Activated T-helper 1 cell treated with anti-CD3 and anti-CD28 coated beads, Interleukin-12 subunit alpha, Interleukin-12 subunit beta, Interleukin-2, Interleukin-4 antibody, amounts not matched to agents 30 ng/mL and 10 ng/mL and 1 ng/mL, durations not matched to agents 14 hours and 24 hours and 36 hours (primary cell): Measurements from ENCODE around the gene CCL7. TPM values are rescaled to one million over a fixed set of nuclear protein-coding genes. Genes with fewer than 3 reads are reported as not detected.

Source experiments
- DNase-seq: peaks from one replicate; pipeline ENCODE4 v3.0.0; 2021; ENCODE audit warnings: low spot score
- H3K27ac Mint-ChIP-seq: one replicate; pipeline ENCODE4 v1.8.0; 2021; ENCODE audit warnings: mild to moderate bottlenecking, mixed read lengths
- H3K27me3 Mint-ChIP-seq: one replicate; pipeline ENCODE4 v1.8.0; 2022; ENCODE audit warnings: mild to moderate bottlenecking, moderate library complexity, mixed read lengths; ENCODE audit not compliant: insufficient read depth
- H3K36me3 Mint-ChIP-seq: one replicate; pipeline ENCODE4 v1.8.0; 2021; ENCODE audit warnings: low read depth, mixed read lengths
- H3K4me1 Mint-ChIP-seq: one replicate; pipeline ENCODE4 v1.8.0; 2021; ENCODE audit warnings: low read depth, mixed read lengths
- H3K4me3 Mint-ChIP-seq: one replicate; pipeline ENCODE4 v1.8.0; 2021; ENCODE audit warnings: mild to moderate bottlenecking, moderate library complexity, mixed read lengths
- H3K9me3 Mint-ChIP-seq: one replicate; pipeline ENCODE4 v1.8.0; 2021; ENCODE audit warnings: mixed read lengths
- intact Hi-C: fragments of 100-400 bp; cut with micrococcal nuclease; formaldehyde crosslinking; loops from one replicate; pipeline ENCODE4 v1.15.1; 2024
- total RNA-seq: library from RNA; stranded (reverse); gene quantifications from 2 replicates; pipeline ENCODE4 v1.2.3, GENCODE V29; 2022

The CCL7 gene
- total RNA-seq, 1 donor from 2014 or later, result not detected

DNA sequence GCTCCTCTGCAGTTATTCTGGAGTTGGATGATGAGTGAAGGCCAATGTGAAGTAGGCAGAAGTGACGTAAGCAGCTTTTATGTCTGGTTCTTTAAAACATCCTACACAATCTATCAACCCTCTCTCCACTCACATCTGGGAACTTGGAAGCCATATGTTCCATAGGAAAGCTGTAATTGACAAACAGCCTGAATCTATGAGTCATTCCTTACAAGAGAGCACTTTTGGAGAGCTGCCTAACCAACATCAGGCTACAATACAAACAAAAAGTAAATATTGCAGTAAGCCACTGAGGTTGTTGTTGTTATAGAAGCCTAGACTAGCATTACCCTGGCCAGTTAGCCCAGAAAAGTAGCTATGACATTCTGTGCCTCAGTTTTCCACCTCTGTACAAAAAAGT is 5.9 kb downstream of the CCL7 start:
- H3K4me1 Mint-ChIP-seq, result no peaks in the 10 kb centered on the region
- intact Hi-C loops, result no loop called here
- H3K9me3 Mint-ChIP-seq, result no peaks in the 10 kb centered on the region
- H3K4me3 Mint-ChIP-seq, result no peak overlapping the region
- H3K27me3 Mint-ChIP-seq, result peaks cover 31% of the 10 kb centered on the region
- H3K36me3 Mint-ChIP-seq, result no peaks in the 10 kb centered on the region
- H3K27ac Mint-ChIP-seq, result no peak overlapping the region
- no peak for DNase-seq

DNA sequence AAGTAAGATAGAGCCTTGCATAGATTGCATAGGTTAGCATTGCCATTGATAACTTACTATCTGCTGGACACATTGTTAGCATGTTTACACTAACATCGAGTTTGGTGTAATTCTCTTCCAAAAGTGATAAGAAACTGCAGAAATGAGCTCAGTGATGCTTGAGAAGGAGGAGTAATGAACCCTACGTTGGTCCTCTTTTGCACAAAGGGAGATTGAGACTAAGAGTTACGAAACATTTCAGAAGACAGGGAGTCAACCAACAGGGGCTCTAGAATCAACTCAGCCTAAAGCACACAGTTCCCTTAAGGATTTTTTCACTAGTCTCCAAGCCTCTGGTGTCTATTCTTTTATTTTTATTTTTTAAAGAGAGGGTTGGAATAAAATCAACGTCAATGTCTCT is 6.8 kb downstream of the CCL7 start:
- H3K4me3 Mint-ChIP-seq, result no peak overlapping the region
- intact Hi-C loops, result no loop called here
- no peaks in the 10 kb centered on the region for H3K4me1 Mint-ChIP-seq
- peaks cover 31% of the 10 kb centered on the region for H3K27me3 Mint-ChIP-seq
- no peaks in the 10 kb centered on the region for H3K36me3 Mint-ChIP-seq
- H3K9me3 Mint-ChIP-seq, result no peaks in the 10 kb centered on the region
- no peak for DNase-seq
- H3K27ac Mint-ChIP-seq, result no peak overlapping the region

DNA sequence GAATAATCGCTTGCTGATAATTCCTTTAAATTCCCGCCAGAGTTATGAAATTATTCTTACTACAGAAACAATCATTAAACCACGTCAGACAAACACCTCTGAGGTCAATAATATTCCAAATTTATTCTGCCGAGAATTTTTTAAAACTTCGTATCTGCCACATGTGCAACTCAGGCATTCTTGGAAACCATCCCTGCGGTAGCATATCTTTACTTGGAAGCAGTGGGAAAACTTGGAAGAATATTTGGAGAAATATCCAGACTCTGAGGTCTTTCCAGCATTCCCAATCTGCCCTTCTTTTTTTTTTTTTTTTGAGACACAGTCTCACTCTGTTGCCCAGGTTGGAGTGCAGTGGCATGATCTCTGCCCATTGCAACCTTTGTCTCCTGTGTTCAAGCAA is 13.6 kb downstream of the CCL7 start:
- H3K9me3 Mint-ChIP-seq, result no peaks in the 10 kb centered on the region
- H3K27me3 Mint-ChIP-seq, result peaks cover 29% of the 10 kb centered on the region
- no peaks in the 10 kb centered on the region for H3K4me1 Mint-ChIP-seq
- H3K27ac Mint-ChIP-seq, result no peak overlapping the region
- H3K36me3 Mint-ChIP-seq, result no peaks in the 10 kb centered on the region
- DNase-seq, result no peak
- H3K4me3 Mint-ChIP-seq, result no peak overlapping the region
- intact Hi-C loops, result no loop called here

DNA sequence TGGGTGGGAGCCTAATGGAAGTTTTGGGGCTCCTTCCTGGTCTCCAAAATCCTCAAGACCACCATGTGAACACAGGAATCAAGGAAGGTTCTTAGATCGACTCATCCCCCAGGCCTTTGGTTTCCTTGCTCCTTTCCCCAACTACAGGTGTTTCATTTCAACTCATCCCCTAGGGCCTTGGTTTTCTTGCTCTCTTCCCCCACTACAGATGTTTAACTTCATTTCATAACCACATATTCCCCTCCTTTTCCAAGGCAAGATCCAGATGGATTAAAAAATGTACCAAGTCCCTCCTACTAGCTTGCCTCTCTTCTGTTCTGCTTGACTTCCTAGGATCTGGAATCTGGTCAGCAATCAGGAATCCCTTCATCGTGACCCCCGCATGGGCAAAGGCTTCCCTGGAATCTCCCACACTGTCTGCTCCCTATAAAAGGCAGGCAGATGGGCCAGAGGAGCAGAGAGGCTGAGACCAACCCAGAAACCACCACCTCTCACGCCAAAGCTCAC is 15.3 kb downstream of the CCL7 start, which contains the start of gene CCL11:
CCL11 (plus strand) TSS at position 457 of the 507 bp plus-strand sequence. CDS start 67 bp downstream, outside the sequence.
- no peak for DNase-seq
- Mint-ChIP-seq H3K36me3 (no peaks in the 10 kb centered on the region), H3K27me3 (peaks cover 20% of the 10 kb centered on the region), H3K9me3 (no peaks in the 10 kb centered on the region), H3K4me3 (no peak within 1 kb of the TSS), H3K27ac (no peak within 1 kb of the TSS), H3K4me1 (no peaks in the 10 kb centered on the region)
- intact Hi-C loops, result no loop called here

DNA sequence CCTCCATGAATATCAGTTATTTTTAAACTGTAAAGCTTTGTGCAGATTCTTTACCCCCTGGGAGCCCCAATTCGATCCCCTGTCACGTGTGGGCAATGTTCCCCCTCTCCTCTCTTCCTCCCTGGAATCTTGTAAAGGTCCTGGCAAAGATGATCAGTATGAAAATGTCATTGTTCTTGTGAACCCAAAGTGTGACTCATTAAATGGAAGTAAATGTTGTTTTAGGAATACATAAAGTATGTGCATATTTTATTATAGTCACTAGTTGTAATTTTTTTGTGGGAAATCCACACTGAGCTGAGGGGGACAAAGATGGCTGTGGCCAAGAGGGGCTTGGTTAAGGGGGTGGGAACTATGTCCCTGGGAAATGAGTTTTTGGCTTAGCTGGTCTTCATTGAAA is 17.9 kb downstream of the CCL7 start:
- H3K27ac Mint-ChIP-seq, result peak overlapping the region; percentile 50
- no peak overlapping the region for H3K4me3 Mint-ChIP-seq
- H3K27me3 Mint-ChIP-seq, result peaks cover 15% of the 10 kb centered on the region
- no peaks in the 10 kb centered on the region for H3K4me1 Mint-ChIP-seq
- H3K9me3 Mint-ChIP-seq, result no peaks in the 10 kb centered on the region
- no peaks in the 10 kb centered on the region for H3K36me3 Mint-ChIP-seq
- intact Hi-C loops, result no loop called here
- DNase-seq, result no peak

DNA sequence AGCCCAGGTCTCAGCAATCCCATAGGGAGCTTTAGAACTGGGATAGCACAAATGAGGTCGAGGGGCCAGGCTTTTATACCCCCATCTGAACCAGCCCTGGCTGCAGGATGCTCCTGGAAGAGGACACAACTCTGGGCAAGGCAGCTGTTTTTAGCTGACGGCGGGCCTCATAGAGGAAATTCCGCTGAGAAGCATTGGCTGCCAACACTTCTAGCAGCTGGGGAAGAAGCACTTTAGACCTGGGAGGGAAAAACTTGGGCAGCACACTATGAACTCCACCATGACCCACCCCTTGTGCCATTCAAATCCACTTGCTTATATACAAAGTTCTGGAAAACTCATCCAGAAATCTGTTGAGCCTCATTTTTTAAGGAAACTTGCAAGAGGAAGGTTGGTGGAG is 20.6 kb downstream of the CCL7 start:
- no peaks in the 10 kb centered on the region for H3K4me1 Mint-ChIP-seq
- peaks cover 13% of the 10 kb centered on the region for H3K27me3 Mint-ChIP-seq
- H3K4me3 Mint-ChIP-seq, result no peak overlapping the region
- no peaks in the 10 kb centered on the region for H3K36me3 Mint-ChIP-seq
- no peaks in the 10 kb centered on the region for H3K9me3 Mint-ChIP-seq
- intact Hi-C loops, result no loop called here
- H3K27ac Mint-ChIP-seq, result no peak overlapping the region
- no peak for DNase-seq

DNA sequence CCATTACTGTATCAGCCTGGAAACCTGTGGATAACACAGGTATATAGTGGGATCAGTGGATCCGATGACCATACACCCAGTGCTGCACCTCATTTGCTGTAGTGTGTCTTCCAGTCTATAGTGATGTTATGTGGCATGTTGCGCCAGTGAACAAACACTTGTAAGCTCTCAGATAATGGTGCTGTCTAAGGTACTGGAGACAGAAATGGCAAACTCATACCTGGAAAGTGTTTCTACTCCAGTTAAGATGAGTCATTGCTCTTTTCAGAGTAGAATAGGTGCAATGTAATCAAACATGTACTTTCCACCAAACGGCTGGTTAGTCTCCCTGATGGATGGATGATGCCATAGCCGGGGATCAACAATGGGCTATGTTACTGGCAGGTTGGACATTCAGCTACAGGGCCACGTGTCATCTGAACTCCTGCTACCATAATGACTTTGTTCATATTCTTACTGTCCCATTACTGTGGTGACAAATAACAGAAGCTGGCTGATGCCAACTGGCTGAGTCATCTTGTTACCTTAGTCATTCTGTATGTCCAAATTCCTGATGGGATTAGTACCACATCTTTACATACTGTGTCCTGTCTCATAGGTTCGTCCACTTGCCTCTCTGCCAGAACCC is 21.8 kb downstream of the CCL7 start:
- no peak overlapping the region for H3K27ac Mint-ChIP-seq
- peaks cover 15% of the 10 kb centered on the region for H3K27me3 Mint-ChIP-seq
- no peaks in the 10 kb centered on the region for H3K36me3 Mint-ChIP-seq
- DNase-seq, result no peak
- H3K4me1 Mint-ChIP-seq, result no peaks in the 10 kb centered on the region
- H3K4me3 Mint-ChIP-seq, result no peak overlapping the region
- no peaks in the 10 kb centered on the region for H3K9me3 Mint-ChIP-seq
- intact Hi-C loops, result no loop called here

DNA sequence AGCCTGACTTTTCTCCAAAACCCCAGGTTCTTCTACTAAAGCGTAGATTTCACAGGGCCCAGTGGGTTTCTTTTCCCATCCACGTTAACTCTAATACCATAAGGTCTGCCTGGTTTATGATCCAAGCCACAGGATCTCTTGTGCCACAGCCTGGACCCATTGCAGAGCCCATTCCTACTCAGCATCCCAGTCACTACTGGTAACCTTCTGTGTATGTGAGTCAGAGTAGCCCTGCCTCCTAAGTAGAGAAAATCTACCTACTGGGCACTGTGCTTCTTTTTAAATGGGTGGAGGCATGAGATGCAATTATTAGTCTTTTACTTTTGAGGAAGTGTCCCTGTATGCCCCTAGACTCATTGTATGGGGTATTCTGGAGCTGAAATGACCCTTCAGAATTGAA is 29.0 kb downstream of the CCL7 start:
- intact Hi-C loops, result no loop called here
- DNase-seq, result no peak
- H3K9me3 Mint-ChIP-seq, result peaks cover 8% of the 10 kb centered on the region
- H3K27me3 Mint-ChIP-seq, result peaks cover 7% of the 10 kb centered on the region
- H3K27ac Mint-ChIP-seq, result no peak overlapping the region
- H3K4me3 Mint-ChIP-seq, result no peak overlapping the region
- peaks cover 32% of the 10 kb centered on the region for H3K4me1 Mint-ChIP-seq
- no peaks in the 10 kb centered on the region for H3K36me3 Mint-ChIP-seq

DNA sequence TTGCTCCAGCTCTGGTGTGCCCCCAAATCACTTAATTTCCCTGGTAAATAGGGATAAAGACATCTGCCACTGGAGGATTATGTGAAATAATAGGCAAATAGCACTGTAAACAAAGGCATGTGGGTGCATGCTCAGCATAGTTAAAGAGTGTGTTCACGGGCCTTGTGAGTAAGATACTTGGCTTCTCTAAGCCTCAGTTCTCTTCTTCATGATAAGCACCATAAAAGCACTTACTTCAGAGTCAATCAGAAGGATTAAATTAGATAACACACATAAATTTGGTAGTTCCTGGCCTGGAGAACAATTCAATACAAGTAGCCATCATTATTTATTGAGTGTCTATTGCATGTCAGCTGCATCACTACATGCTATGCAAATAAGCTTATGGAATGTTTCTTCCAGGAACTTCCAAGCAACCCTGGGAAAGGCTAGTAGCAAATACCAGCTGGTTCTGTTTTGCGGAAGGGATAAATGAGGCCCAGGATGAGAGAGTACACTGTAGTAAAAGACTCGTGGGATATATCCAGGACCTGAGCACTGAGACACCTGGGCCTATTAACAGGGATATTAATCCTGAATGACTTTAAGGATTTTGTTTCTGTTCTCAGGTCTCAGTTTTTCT is 30.0 kb downstream of the CCL7 start:
- H3K4me1 Mint-ChIP-seq, result peaks cover 40% of the 10 kb centered on the region
- H3K27me3 Mint-ChIP-seq, result peaks cover 7% of the 10 kb centered on the region
- H3K27ac Mint-ChIP-seq, result no peak overlapping the region
- H3K36me3 Mint-ChIP-seq, result no peaks in the 10 kb centered on the region
- intact Hi-C loops, result loop anchor here (1.0 kb wide), 1 partner anchor 77 kb away; no protein-coding TSS in a partner anchor
- no peak overlapping the region for H3K4me3 Mint-ChIP-seq
- H3K9me3 Mint-ChIP-seq, result peaks cover 8% of the 10 kb centered on the region
- DNase-seq, result no peak

DNA sequence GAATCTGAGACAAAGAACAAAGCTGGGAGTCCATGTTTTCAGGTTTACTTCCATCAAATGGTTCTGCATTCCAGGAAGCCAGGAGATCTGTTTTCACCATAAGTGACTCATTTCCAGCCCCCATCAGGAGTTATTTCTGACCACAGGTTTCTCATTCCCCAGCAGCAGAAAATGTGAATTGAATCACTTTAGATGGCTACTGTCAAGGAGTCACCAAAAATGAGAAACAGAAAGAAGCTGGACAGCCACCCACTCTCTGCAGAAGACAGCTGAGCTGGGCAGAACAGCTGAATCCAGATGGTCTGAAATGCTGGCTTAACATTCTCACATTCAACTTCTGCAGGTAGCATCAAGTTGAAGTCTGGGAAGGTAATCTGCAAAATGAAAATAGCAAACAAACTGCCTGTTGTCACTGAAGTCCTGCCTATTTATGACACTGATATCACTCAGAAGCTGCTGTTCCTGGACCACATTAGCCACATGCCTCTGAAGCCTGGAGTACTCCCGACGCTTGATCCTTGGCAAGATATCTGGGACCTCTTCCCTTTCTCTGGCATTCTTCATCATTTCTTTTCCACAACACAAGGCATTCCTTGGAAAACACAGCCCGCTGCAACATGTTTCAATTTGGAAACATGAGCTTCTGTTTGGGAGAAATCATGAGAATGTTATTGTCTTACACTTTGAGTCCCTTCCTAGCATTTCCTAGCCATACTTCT is 30.8 kb downstream of the CCL7 start:
- H3K27ac Mint-ChIP-seq, result no peak overlapping the region
- H3K27me3 Mint-ChIP-seq, result peaks cover 2% of the 10 kb centered on the region
- H3K36me3 Mint-ChIP-seq, result no peaks in the 10 kb centered on the region
- intact Hi-C loops, result loop anchor here (1.0 kb wide), 1 partner anchor 76 kb away; no protein-coding TSS in a partner anchor
- peaks cover 42% of the 10 kb centered on the region for H3K4me1 Mint-ChIP-seq
- no peak for DNase-seq
- peaks cover 8% of the 10 kb centered on the region for H3K9me3 Mint-ChIP-seq
- no peak overlapping the region for H3K4me3 Mint-ChIP-seq

DNA sequence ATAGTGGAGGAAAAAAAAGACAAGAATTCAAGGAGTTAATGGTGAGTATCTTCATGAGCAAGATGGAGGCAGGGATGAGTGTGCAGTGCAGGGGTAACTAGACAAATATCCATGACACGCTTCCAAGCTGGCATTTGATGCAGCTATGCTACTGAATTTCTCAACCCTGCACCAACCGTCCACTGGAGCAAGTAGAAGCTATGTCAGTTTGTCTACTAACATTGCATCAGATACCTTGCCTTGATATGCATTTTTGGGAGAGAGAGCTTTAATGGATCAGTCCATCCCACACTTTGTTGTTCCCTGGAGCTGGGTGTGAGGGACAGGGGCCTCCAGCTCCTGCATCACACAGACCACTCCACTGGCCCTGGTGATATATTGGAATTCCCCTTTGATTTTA is 32.0 kb downstream of the CCL7 start:
- Mint-ChIP-seq H3K36me3 (no peaks in the 10 kb centered on the region), H3K27me3 (peaks cover 2% of the 10 kb centered on the region), H3K27ac (no peak overlapping the region), H3K4me1 (peaks cover 49% of the 10 kb centered on the region), H3K4me3 (no peak overlapping the region), H3K9me3 (peaks cover 8% of the 10 kb centered on the region)
- DNase-seq, result no peak
- intact Hi-C loops, result no loop called here

DNA sequence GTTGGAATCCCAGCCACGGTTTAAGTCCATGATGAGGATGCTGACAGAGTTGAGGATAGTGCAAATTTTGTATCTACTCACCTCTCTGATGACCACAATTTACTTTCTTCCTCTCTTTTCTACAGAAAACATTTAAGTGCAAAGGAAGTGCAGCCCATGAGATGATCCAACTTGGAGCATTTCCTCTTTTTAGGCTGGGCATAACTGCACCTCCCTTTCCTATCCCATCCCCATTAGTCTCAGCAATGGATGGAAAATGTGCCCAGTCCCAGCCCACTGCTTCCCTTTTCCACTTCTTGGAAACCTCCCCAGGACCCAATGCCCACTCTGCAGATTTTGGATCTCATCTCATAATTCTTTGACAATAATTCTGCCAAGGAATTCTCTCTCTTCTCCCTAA is 32.6 kb downstream of the CCL7 start:
- intact Hi-C loops, result no loop called here
- Mint-ChIP-seq H3K4me1 (peaks cover 55% of the 10 kb centered on the region), H3K36me3 (no peaks in the 10 kb centered on the region), H3K27me3 (peaks cover 2% of the 10 kb centered on the region), H3K27ac (no peak overlapping the region), H3K9me3 (peaks cover 8% of the 10 kb centered on the region), H3K4me3 (no peak overlapping the region)
- no peak for DNase-seq

DNA sequence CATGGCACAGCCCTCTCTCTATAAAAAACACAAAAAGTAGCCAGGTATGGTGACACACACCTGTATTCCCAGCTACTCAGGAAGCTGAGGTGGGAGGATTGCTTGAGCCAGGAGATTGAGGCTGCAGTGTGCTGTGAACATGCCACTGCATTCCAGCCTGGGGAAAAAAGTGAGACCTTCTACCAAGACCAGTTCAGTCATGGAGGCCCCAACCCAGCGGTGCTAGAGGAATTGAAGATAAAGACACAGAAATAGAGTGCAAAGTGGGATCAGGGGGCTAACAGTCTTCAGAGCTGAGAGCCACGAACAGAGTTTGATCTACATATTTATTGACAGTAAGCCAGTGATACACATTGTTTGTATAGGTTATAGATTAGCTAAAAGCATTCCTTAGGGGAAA is 33.6 kb downstream of the CCL7 start:
- intact Hi-C loops, result no loop called here
- Mint-ChIP-seq H3K27me3 (no peaks in the 10 kb centered on the region), H3K9me3 (peaks cover 4% of the 10 kb centered on the region), H3K4me1 (peaks cover 65% of the 10 kb centered on the region), H3K36me3 (no peaks in the 10 kb centered on the region), H3K4me3 (no peak overlapping the region), H3K27ac (no peak overlapping the region)
- no peak for DNase-seq
